NCI-H1105 treated with DMSO at 0.1 percent for 48 hours (cell line): ENCODE measurements around the gene LHFPL3.
A peak's percentile ranks its signal among the peaks of the same experiment; 100 is the strongest.
"Not testable (repeated sequence)": the region's sequence is repeated elsewhere in the genome, so short reads cannot be mapped to it uniquely, and the experiment has no call there.

ENCODE experiments used
- DNase-seq: peaks from one replicate; lab custom pipeline; 2025; lab: John Stamatoyannopoulos, UW

Gene LHFPL3

GRCh38 chr7:104933521-104933988, 605.2 kb downstream of the LHFPL3 start:
- no peak for DNase-seq

GRCh38 chr7:104934665-104935064, 606.3 kb downstream of the LHFPL3 start:
- no peak for DNase-seq

GRCh38 chr7:104935276-104935675, 606.9 kb downstream of the LHFPL3 start:
- DNase-seq: no peak

- DNase-seq: no peak
Measured at GRCh38 chr7:104936546-104936945, 608.1 kb downstream of the LHFPL3 start.

GRCh38 chr7:104937489-104937888, 609.1 kb downstream of the LHFPL3 start:
- not testable (repeated sequence) for DNase-seq

- DNase-seq: no peak
Measured at GRCh38 chr7:104938741-104939390, 610.5 kb downstream of the LHFPL3 start.

- DNase-seq: no peak
Measured at GRCh38 chr7:104940023-104940710, 611.8 kb downstream of the LHFPL3 start.

- DNase-seq: peak; percentile 85
Measured at GRCh38 chr7:104943502-104944343, 615.3 kb downstream of the LHFPL3 start.

- no peak for DNase-seq
Measured at GRCh38 chr7:104945599-104945956, 617.2 kb downstream of the LHFPL3 start.

GRCh38 chr7:104946338-104946737, 617.9 kb downstream of the LHFPL3 start:
- DNase-seq: no peak

- no peak for DNase-seq
Measured at GRCh38 chr7:104950006-104950405, 621.6 kb downstream of the LHFPL3 start.

GRCh38 chr7:104950754-104951153, 622.4 kb downstream of the LHFPL3 start:
- DNase-seq: no peak

GRCh38 chr7:104951546-104951945, 623.1 kb downstream of the LHFPL3 start:
- DNase-seq: no peak

- no peak for DNase-seq
Measured at GRCh38 chr7:104955276-104955675, 626.9 kb downstream of the LHFPL3 start.
